ENCODE data around the gene VAMP2. TPM values are rescaled to one million over a fixed set of nuclear protein-coding genes. Genes with fewer than 3 reads are reported as not detected.

VAMP2 gene
- total and polyA plus RNA-seq, 10 of the 15 experiments (the other 5 are each of a cell fraction or from before 2014, with no cell fraction given) = 3.0 to 35.2 (median 25.0) TPM

DNA sequence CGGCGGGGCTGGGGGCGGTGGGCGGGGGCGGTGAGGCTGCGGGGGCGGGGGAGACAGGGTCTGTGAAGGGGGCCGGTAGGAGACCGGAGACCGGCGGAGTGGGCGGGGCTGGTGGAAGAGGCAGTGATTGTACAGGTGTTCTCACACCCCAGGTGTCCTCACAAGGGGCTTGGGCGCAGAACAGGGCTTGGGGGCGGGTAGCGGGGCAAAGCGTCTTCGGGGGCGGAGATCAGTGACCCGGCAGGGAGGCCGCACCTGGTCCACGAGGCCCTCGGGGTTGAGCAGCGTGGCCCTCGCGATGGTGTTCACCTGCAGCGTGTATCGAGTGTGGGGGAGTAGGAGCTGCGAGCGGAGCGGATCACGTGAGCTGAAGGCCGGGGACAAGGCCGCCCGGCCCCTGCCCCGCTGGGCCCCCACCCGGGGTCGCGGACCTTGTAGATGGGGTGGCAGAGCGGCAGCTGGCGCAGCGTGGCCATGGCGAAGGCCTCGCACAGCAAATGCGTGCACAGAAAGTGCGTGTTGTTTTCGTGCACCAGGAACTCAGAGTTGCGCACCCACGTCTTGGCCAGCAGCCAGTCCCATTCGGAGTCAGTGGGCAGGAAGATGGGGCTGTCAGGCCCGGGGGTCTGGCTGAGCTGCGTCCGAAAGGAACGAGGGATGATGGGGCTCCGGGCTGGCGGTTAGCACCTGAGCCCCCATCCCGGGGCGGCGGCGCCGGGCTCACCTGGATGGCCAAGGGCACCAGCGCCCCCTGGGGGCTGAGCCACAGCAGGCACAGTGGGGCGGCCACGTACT, 52.9 kb downstream of the VAMP2 start (continued):
- TF ChIP-seq, protein P1, sequence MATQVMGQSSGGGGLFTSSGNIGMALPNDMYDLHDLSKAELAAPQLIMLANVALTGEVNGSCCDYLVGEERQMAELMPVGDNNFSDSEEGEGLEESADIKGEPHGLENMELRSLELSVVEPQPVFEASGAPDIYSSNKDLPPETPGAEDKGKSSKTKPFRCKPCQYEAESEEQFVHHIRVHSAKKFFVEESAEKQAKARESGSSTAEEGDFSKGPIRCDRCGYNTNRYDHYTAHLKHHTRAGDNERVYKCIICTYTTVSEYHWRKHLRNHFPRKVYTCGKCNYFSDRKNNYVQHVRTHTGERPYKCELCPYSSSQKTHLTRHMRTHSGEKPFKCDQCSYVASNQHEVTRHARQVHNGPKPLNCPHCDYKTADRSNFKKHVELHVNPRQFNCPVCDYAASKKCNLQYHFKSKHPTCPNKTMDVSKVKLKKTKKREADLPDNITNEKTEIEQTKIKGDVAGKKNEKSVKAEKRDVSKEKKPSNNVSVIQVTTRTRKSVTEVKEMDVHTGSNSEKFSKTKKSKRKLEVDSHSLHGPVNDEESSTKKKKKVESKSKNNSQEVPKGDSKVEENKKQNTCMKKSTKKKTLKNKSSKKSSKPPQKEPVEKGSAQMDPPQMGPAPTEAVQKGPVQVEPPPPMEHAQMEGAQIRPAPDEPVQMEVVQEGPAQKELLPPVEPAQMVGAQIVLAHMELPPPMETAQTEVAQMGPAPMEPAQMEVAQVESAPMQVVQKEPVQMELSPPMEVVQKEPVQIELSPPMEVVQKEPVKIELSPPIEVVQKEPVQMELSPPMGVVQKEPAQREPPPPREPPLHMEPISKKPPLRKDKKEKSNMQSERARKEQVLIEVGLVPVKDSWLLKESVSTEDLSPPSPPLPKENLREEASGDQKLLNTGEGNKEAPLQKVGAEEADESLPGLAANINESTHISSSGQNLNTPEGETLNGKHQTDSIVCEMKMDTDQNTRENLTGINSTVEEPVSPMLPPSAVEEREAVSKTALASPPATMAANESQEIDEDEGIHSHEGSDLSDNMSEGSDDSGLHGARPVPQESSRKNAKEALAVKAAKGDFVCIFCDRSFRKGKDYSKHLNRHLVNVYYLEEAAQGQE (IDR thresholded peaks at IDR 0.05; ENCODE audit: low read depth, low read length) = no peak
- TF ChIP-seq, protein P2, sequence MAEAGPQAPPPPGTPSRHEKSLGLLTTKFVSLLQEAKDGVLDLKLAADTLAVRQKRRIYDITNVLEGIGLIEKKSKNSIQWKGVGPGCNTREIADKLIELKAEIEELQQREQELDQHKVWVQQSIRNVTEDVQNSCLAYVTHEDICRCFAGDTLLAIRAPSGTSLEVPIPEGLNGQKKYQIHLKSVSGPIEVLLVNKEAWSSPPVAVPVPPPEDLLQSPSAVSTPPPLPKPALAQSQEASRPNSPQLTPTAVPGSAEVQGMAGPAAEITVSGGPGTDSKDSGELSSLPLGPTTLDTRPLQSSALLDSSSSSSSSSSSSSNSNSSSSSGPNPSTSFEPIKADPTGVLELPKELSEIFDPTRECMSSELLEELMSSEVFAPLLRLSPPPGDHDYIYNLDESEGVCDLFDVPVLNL (IDR thresholded peaks at IDR 0.05; ENCODE audit: low read depth, low read length) = no peak
- TF ChIP-seq MEF2A (IDR thresholded peaks at IDR 0.05; ENCODE audit: insufficient read depth, low read depth, low read length) (no peak), YY1 (IDR thresholded peaks at IDR 0.05; ENCODE audit: low read depth, low read length) (peak; percentile 81), RAD21 (IDR thresholded peaks at IDR 0.05; ENCODE audit: insufficient read depth, low read depth, low read length) (peak; percentile 66), HDGF (IDR thresholded peaks at IDR 0.05) (0 out of 2 replicates have a peak, but pooled peaks have one; percentile 58)

MicroRNA genes within 50 kb of the gene (microRNA counts, 767-probe panel; counts per million panel counts)
- 784 counts per million, percentile 18 among the panel's probes with 10 or more counts for microRNA hsa-miR-4521

Small RNAs within 50 kb of the gene (microRNA-seq; reads per million reads assigned to microRNA genes)
- gene MIR4521 (163 reads per million, percentile 79 among the genes with 10 or more reads in this experiment), gene MIR6883 (not detected)

Other genes with a start within 250 kb of the VAMP2 start
Only the 7 nearest of the 21 such genes appear.
- gene ALOX12B, start 75.2 kb downstream of the VAMP2 start, total RNA-seq (2014; rRNA removed) = 0.17 TPM in 1 of 2 replicates, not detected in the other
- not detected in 2 replicates for gene ALOX12B, start 75.2 kb downstream of the VAMP2 start, total RNA-seq (2014; rRNA removed; fragmentation: Illumina TruSeq; extraction: Trizol)
- 0.32 TPM in 1 of 2 replicates, not detected in the other for gene ALOX12B, start 75.2 kb downstream of the VAMP2 start, total RNA-seq (2021)
- gene ALOX12B, start 75.2 kb downstream of the VAMP2 start, polyA plus RNA-seq (2011; rRNA removed) = not detected in 2 replicates
- gene ALOX12B, start 75.2 kb downstream of the VAMP2 start, polyA plus RNA-seq (2014; fragmentation: Illumina TruSeq; extraction: Trizol) = not detected in 2 replicates
- not detected for gene ALOX12B, start 75.2 kb downstream of the VAMP2 start, polyA plus RNA-seq (2014; fragmentation: Nextera tagmentation; extraction: Ambion mirVana)
- 0.54 TPM in 1 of 2 replicates, not detected in the other for gene ALOX12B, start 75.2 kb downstream of the VAMP2 start, polyA plus RNA-seq (2014; rRNA removed)
- gene ALOX12B, start 75.2 kb downstream of the VAMP2 start, polyA plus RNA-seq (2016; fragmentation: Nextera tagmentation; extraction: Ambion mirVana) = not detected
- gene ALOXE3, start 44.4 kb downstream of the VAMP2 start, total RNA-seq (2014; rRNA removed) = not detected in 2 replicates
- not detected in 2 replicates for gene ALOXE3, start 44.4 kb downstream of the VAMP2 start, total RNA-seq (2014; rRNA removed; fragmentation: Illumina TruSeq; extraction: Trizol)
- gene ALOXE3, start 44.4 kb downstream of the VAMP2 start, total RNA-seq (2021) = not detected in 2 replicates
- gene ALOXE3, start 44.4 kb downstream of the VAMP2 start, polyA plus RNA-seq (2011; rRNA removed) = 0.04 and 0.09 TPM in 2 replicates
- gene ALOXE3, start 44.4 kb downstream of the VAMP2 start, polyA plus RNA-seq (2014; fragmentation: Illumina TruSeq; extraction: Trizol) = not detected in 2 replicates
- not detected for gene ALOXE3, start 44.4 kb downstream of the VAMP2 start, polyA plus RNA-seq (2014; fragmentation: Nextera tagmentation; extraction: Ambion mirVana)
- gene ALOXE3, start 44.4 kb downstream of the VAMP2 start, polyA plus RNA-seq (2014; rRNA removed) = not detected in 2 replicates
- not detected for gene ALOXE3, start 44.4 kb downstream of the VAMP2 start, polyA plus RNA-seq (2016; fragmentation: Nextera tagmentation; extraction: Ambion mirVana)
- gene HES7, start 38.8 kb downstream of the VAMP2 start, total RNA-seq (2014; rRNA removed) = 0.22 and 1.1 TPM in 2 replicates
- 0.09 TPM in 1 of 2 replicates, not detected in the other for gene HES7, start 38.8 kb downstream of the VAMP2 start, total RNA-seq (2014; rRNA removed; fragmentation: Illumina TruSeq; extraction: Trizol)
- 1.3 and 1.9 TPM in 2 replicates for gene HES7, start 38.8 kb downstream of the VAMP2 start, total RNA-seq (2021)
- gene HES7, start 38.8 kb downstream of the VAMP2 start, polyA plus RNA-seq (2011; rRNA removed) = 0.27 and 0.38 TPM in 2 replicates
- not detected in 2 replicates for gene HES7, start 38.8 kb downstream of the VAMP2 start, polyA plus RNA-seq (2014; fragmentation: Illumina TruSeq; extraction: Trizol)
- under 1 TPM in 1 of 2 experiments, not detected in 1; 0.07 TPM for gene HES7, start 38.8 kb downstream of the VAMP2 start, polyA plus RNA-seq (2014; fragmentation: Nextera tagmentation; extraction: Ambion mirVana)
- 0.87 and 1.3 TPM in 2 replicates for gene HES7, start 38.8 kb downstream of the VAMP2 start, polyA plus RNA-seq (2014; rRNA removed)
- under 1 TPM in 1 of 2 experiments, not detected in 1; 0.08 TPM for gene HES7, start 38.8 kb downstream of the VAMP2 start, polyA plus RNA-seq (2016; fragmentation: Nextera tagmentation; extraction: Ambion mirVana)
- 4.9 and 5.5 TPM in 2 replicates for gene PER1, start 10.5 kb downstream of the VAMP2 start, total RNA-seq (2014; rRNA removed)
- gene PER1, start 10.5 kb downstream of the VAMP2 start, total RNA-seq (2014; rRNA removed; fragmentation: Illumina TruSeq; extraction: Trizol) = 1.9 and 2.2 TPM in 2 replicates
- 19.9 and 25.1 TPM in 2 replicates for gene PER1, start 10.5 kb downstream of the VAMP2 start, total RNA-seq (2021)
- 3.6 and 8.6 TPM in 2 replicates for gene PER1, start 10.5 kb downstream of the VAMP2 start, polyA plus RNA-seq (2011; rRNA removed)
- 0.81 and 4.1 TPM in 2 replicates for gene PER1, start 10.5 kb downstream of the VAMP2 start, polyA plus RNA-seq (2014; fragmentation: Illumina TruSeq; extraction: Trizol)
- gene PER1, start 10.5 kb downstream of the VAMP2 start, polyA plus RNA-seq (2014; fragmentation: Nextera tagmentation; extraction: Ambion mirVana) = under 1 TPM; 0.02 to 0.26 TPM
- gene PER1, start 10.5 kb downstream of the VAMP2 start, polyA plus RNA-seq (2014; rRNA removed) = 8.6 and 12.4 TPM in 2 replicates
- gene PER1, start 10.5 kb downstream of the VAMP2 start, polyA plus RNA-seq (2016; fragmentation: Nextera tagmentation; extraction: Ambion mirVana) = 1 to 10 TPM; 5.3 to 6.7 TPM
- 38.7 and 47.6 TPM in 2 replicates for gene TMEM107, start 13.4 kb upstream of the VAMP2 start, total RNA-seq (2014; rRNA removed)
- 23.7 and 24.9 TPM in 2 replicates for gene TMEM107, start 13.4 kb upstream of the VAMP2 start, total RNA-seq (2014; rRNA removed; fragmentation: Illumina TruSeq; extraction: Trizol)
- gene TMEM107, start 13.4 kb upstream of the VAMP2 start, total RNA-seq (2021) = 18.6 and 20.0 TPM in 2 replicates
- 32.9 and 33.7 TPM in 2 replicates for gene TMEM107, start 13.4 kb upstream of the VAMP2 start, polyA plus RNA-seq (2011; rRNA removed)
- 7.5 and 7.9 TPM in 2 replicates for gene TMEM107, start 13.4 kb upstream of the VAMP2 start, polyA plus RNA-seq (2014; fragmentation: Illumina TruSeq; extraction: Trizol)
- gene TMEM107, start 13.4 kb upstream of the VAMP2 start, polyA plus RNA-seq (2014; fragmentation: Nextera tagmentation; extraction: Ambion mirVana) = 10 to 100 TPM; 20.8 to 27.0 TPM
- 13.0 and 15.7 TPM in 2 replicates for gene TMEM107, start 13.4 kb upstream of the VAMP2 start, polyA plus RNA-seq (2014; rRNA removed)
- 10 to 100 TPM; 22.5 to 23.3 TPM for gene TMEM107, start 13.4 kb upstream of the VAMP2 start, polyA plus RNA-seq (2016; fragmentation: Nextera tagmentation; extraction: Ambion mirVana)
- gene BORCS6, start 27.2 kb upstream of the VAMP2 start, total RNA-seq (2014; rRNA removed) = 11.1 and 14.1 TPM in 2 replicates
- gene BORCS6, start 27.2 kb upstream of the VAMP2 start, total RNA-seq (2014; rRNA removed; fragmentation: Illumina TruSeq; extraction: Trizol) = 3.4 and 4.0 TPM in 2 replicates
- gene BORCS6, start 27.2 kb upstream of the VAMP2 start, total RNA-seq (2021) = 10.8 and 11.5 TPM in 2 replicates
- gene BORCS6, start 27.2 kb upstream of the VAMP2 start, polyA plus RNA-seq (2011; rRNA removed) = 2.7 and 4.9 TPM in 2 replicates
- gene BORCS6, start 27.2 kb upstream of the VAMP2 start, polyA plus RNA-seq (2014; fragmentation: Illumina TruSeq; extraction: Trizol) = 0.81 and 3.2 TPM in 2 replicates
- under 1 TPM; 0.37 to 0.64 TPM for gene BORCS6, start 27.2 kb upstream of the VAMP2 start, polyA plus RNA-seq (2014; fragmentation: Nextera tagmentation; extraction: Ambion mirVana)
- 8.6 and 9.1 TPM in 2 replicates for gene BORCS6, start 27.2 kb upstream of the VAMP2 start, polyA plus RNA-seq (2014; rRNA removed)
- gene BORCS6, start 27.2 kb upstream of the VAMP2 start, polyA plus RNA-seq (2016; fragmentation: Nextera tagmentation; extraction: Ambion mirVana) = 10 to 100 TPM; 10.5 to 11.7 TPM
- gene AURKB, start 47.6 kb upstream of the VAMP2 start, total RNA-seq (2014; rRNA removed) = 125 and 134 TPM in 2 replicates
- gene AURKB, start 47.6 kb upstream of the VAMP2 start, total RNA-seq (2014; rRNA removed; fragmentation: Illumina TruSeq; extraction: Trizol) = 101 and 109 TPM in 2 replicates
- gene AURKB, start 47.6 kb upstream of the VAMP2 start, total RNA-seq (2021) = 140 and 141 TPM in 2 replicates
- gene AURKB, start 47.6 kb upstream of the VAMP2 start, polyA plus RNA-seq (2011; rRNA removed) = 24.7 and 52.7 TPM in 2 replicates
- 89.9 and 149 TPM in 2 replicates for gene AURKB, start 47.6 kb upstream of the VAMP2 start, polyA plus RNA-seq (2014; fragmentation: Illumina TruSeq; extraction: Trizol)
- 100 to 1,000 TPM; 107 to 121 TPM for gene AURKB, start 47.6 kb upstream of the VAMP2 start, polyA plus RNA-seq (2014; fragmentation: Nextera tagmentation; extraction: Ambion mirVana)
- 81.5 and 106 TPM in 2 replicates for gene AURKB, start 47.6 kb upstream of the VAMP2 start, polyA plus RNA-seq (2014; rRNA removed)
- gene AURKB, start 47.6 kb upstream of the VAMP2 start, polyA plus RNA-seq (2016; fragmentation: Nextera tagmentation; extraction: Ambion mirVana) = 100 to 1,000 TPM; 187 to 209 TPM

Data from GM12878 (cell line).